Islet of Langerhans (tissue), 1 donor: ENCODE results near the gene CAMSAP3.
"Not testable (repeated sequence)": the region's sequence is repeated elsewhere in the genome, so short reads cannot be mapped to it uniquely, and the experiment has no call there.

Experiments
- FAIRE-seq: peaks from one replicate; lab custom pipeline; 2011; peaks lifted over from hg19 to GRCh38; lab: Jason Lieb, UNC

The CAMSAP3 gene

DNA sequence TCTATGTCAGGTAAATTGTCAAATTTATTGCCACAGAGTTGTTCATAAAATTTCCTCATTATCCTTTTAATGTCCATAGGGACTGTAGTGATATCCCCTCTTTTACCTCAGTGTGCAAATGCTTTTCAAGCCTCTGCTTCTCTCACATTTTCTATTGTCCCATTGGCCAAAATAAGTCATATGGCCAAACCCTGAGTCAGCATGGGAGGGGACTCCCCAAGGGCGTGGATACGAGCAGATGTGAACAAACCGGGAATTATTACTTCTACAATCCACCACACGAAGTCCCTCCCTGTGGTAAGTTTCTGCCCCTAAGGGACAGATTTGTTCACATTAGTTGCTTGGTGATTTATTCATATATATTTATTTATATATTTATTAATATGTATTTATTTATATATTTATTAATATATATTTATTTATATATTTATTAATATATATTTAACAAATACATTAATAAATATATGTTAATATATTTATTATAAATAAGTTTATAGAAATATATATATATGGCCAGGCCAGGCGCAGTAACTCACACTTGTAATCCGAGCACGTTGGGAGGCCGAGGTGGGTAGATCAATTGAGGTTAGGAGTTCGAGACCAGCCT is 20.1 kb upstream of the CAMSAP3 start:
- no peak for FAIRE-seq

DNA sequence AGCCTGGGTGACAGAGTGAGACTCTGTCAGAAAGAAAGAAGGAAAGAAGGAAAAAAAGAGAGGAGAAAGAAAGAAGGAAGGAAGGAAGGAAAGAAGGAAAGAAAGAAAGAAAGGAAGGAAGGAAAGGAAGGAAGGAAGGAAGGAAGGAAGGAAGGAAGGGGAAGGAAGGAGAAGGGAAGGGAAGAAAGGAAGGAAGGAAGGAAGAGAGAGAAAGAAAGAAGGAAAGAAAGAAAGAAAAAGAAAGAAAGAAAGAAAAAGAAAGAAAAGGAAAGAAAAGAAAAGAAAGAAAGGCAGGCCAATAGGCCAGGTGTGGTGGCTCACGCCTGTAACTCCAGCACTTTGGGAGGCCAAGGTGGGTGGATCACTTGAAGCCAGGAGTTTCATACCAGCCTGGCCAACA is 18.2 kb upstream of the CAMSAP3 start:
- not testable (repeated sequence) for FAIRE-seq

DNA sequence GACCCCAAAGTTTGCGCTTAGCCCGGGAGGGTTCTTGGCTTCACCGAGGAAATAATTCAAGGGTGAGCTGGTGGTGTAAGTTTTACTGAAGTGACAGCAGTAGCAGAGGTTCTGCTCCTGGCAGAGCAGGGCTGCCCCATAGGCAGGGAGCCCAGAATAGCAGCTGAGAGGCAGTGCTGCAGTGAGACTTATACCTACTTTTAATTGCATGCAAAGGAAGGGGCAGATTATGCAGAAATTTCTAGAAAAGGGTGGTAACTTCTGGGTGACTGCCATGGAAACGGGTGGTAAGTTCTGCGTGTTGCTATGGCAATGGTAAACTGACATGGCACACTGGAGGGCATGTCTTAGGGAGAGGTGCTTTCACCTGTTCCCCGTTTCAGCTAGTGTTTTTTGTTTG is 17.5 kb upstream of the CAMSAP3 start:
- FAIRE-seq = no peak

DNA sequence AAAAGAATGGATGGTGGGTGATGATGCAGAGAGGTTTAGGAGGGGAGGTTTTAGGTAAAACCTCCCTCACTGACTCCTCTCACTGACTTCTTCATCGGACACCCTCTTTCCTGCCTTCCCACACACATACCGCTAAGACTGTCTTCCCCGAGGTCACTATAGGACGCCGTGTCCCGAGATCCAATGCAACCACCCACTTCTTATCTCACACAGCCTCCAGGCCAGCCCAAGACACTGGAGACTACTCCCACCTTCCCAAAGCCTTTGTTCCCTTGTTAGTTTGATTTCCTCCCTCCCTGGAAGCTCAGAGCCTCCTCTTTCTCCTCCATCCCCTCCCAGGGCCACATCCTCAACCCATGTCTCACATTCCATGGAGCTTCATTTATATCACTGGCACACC is 16.5 kb upstream of the CAMSAP3 start:
- no peak for FAIRE-seq

DNA sequence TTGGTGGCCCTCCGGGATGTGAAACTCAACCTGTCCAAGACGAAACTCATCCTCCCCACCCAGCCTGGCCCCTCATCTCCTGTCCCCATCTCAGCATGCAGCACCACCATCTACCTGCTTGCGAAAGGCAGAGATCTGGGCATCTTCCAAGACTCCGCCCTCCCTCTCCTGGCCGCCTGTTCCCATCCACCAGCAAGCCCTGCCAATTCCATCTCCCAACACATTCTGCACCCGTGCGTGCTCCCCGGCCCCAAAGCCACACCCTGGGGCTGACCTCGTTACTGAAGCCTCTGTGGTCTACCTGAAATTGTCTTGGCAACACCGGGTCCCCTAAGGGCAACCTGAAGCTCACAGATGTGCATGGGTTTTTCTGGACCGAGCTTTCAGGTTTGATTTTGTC is 13.2 kb upstream of the CAMSAP3 start:
- FAIRE-seq = no peak

DNA sequence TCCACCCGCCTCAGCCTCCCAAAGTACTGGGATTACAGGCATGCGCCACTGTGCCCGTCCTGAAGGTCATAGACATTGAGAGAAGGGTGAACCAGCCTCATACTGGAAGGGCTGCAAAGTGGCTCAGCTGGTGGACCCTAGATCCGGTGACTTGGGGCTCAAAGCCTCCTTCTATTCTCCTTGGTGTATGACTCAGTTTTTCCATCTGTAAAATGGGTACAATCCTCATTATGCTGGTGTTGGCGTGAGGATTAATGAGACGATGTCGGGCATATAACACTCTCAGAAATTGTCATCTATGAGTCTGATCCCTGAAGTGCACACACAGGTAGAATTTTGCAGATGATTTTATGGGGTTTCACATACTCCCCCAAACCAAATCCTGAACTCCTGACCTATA is 5.8 kb upstream of the CAMSAP3 start:
- FAIRE-seq = no peak

DNA sequence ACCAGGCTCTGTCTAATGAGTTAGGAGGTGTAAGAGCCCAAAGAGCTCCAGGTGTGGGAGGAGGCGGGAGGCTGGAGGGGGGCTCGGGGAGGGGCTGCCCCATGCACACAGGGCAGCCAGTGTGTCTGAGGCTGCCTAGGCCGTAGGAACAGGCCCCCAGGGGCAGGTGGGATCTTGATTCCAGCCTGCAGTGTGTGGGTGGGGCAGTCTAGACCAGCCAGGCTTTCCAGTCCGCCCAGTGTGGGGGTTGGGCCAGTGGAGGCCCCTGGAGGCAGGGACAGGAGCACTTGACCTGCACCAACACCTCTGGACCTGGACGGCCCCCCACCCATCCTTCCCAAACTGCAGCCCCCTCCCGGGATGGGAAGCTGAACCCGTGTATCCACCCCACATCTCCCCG is 5.4 kb upstream of the CAMSAP3 start:
- no peak for FAIRE-seq

DNA sequence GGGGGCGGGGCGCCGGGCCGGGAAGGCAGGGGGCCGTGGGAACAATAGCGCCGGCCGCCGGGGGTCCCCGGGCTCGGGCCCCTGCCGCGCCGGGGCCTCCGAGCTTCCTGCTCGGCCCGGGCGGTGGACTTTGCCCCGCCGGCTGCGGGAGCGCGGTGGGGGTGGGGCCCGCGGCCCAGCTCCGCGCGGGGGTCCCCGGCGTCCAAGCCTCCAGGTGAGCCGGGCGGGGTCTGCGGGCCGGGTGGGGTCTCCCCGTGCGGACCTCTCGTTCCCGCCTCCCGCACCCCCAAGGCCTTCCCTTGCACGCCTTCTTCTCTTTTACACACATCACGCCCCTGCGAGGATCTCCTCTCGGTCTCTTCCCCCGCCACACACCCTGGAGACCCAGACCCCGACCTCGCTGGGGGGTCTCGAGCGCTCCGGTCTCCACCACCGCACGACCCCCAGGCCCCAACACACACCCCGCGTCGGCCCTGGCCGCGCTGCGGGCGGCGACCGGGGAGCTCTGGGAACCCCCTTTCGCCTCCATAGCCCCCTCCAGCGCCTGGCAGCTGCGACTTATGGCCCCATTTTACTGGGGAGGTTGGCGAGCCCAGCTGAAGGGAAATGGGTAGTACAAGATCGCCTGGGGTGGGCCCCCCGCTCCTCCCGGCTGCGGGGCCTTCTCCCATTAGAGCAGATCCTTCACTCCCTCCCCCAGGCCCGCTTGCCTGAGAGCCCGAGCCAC is 711 bp downstream of the CAMSAP3 start:
- FAIRE-seq = no peak

DNA sequence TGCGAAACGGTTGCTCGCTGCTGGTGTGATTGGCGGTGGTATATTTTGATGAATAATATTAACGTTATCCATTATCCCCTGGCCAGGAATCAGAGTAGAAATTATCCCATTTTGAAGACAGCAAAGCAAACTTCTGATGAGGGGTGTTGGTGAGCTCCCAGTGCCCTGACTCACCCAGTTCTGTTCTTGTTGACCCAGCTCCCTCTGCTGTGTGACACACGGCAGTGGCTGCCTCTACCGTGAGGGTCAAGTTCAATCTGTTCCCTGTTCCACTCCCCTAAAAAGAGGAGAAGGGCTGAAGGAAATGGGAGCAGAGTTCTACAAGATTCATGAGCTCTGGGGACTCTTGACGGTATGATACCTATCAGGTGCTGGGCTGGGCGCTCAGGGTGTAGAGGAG is 2.0 kb downstream of the CAMSAP3 start:
- no peak for FAIRE-seq

DNA sequence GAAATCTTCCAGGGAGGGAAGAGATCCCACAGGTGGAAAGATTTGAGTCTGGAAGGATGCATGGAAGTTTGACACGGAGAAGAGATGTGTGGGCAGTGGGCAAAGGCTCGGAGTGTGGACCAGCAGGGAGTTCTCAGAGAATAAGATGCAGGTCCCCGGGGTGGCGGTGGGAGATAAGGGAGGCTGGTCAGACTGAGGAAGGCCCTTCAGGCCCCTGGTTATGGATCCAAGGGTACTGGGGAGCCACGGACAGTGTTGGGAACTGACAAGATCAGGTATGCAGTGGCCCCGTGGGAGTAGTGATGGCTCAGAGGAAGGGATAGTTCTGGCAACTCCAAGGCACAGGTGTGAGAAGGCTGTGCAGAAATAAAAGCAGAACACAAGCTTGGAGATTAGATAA is 2.5 kb downstream of the CAMSAP3 start:
- no peak for FAIRE-seq

DNA sequence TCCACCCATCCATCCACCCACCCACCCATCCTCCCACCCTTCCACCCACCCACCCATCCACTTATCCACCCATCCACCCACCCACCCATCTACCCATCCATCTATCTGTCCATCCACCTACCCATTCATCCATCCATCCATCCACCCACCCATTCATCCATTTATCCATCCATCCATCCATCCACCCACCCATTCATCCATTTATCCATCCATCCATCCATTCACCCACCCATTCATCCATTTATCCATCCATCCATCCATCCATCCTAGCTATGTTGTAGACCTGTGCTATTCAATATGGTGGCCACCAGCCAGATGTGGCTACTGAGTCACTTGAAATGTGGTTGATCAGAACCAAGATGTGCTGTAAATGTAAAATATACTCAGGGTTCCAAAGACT is 5.1 kb downstream of the CAMSAP3 start:
- FAIRE-seq = no peak

DNA sequence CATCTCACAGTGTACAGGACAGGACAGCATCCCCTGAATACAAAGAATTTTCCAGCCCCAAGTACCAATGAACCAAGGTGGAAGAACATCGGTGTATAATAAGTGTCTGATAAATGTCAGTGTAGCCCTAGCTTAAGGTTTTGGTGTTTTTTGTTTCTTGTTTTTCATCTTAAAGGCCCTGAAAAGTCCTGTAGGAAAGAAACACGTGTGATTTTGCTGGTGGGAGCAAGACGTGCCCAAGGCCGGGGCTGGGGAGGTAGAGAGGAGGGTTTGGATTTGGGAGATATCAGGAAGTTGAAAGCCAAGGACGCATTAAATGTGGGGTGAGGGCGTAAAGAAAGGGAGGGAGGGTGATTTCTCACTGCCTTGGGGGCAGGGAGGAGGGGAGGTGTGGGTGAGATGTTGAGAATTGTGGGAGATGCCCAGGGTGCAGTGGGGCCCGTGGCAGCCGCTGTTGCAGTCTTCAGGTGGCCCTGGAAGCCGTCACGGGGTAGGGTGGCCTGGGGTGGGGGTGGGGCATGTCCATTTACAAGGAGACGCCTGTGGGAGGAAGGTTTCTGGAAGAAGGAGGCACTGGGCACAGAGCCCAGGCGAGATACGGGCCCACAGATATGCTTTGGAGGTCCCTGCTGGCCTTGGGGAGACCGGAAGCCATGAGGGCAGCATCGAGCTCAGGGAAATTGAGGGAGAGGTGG is 6.7 kb downstream of the CAMSAP3 start:
- FAIRE-seq = no peak

DNA sequence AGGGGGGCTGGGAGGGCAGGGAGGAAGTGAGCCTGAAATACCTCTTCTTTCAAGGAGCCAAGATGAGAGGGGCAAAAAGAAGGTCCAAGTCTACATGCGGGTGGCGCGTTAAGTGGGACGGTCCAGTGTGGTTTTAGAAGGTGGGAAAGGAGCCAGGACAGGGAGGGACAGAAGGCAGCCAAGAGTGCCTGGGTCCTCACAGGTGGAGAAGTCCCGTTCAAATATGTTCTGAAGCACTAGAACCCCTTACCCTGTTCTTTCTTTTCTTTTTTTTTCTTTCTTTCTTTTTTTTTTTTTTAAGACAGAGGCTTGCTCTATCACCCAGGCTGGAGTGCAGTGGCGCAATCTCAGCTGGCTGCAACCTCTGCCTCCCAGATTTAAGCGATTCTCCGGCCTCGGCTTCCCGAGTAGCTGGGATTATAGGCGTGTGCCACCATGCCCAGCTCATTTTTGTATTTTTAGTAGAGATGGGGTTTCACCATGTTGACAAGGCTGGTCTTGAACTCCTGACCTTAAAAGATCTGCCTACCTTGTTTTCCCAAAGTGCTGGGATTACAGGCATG is 7.4 kb downstream of the CAMSAP3 start:
- no peak for FAIRE-seq

DNA sequence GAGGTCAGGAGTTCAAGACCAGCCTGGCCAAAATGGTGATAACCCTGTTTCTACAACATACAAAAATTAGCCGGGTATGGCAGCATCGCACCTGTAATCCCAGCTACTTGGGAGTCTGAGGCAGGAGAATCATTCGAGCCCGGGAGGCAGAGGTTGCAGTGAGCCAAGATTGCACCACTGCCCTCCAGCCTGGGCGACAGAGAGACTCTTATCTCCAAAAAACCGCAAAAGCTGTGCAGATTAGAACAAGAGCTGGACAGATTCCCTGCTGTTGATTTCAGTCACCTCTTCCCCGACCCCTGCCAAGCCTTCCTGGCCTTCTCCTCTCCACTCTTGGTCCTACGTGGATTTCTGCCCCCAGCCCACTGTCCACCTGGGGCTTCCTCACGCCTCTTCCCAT is 8.3 kb downstream of the CAMSAP3 start:
- FAIRE-seq = no peak

DNA sequence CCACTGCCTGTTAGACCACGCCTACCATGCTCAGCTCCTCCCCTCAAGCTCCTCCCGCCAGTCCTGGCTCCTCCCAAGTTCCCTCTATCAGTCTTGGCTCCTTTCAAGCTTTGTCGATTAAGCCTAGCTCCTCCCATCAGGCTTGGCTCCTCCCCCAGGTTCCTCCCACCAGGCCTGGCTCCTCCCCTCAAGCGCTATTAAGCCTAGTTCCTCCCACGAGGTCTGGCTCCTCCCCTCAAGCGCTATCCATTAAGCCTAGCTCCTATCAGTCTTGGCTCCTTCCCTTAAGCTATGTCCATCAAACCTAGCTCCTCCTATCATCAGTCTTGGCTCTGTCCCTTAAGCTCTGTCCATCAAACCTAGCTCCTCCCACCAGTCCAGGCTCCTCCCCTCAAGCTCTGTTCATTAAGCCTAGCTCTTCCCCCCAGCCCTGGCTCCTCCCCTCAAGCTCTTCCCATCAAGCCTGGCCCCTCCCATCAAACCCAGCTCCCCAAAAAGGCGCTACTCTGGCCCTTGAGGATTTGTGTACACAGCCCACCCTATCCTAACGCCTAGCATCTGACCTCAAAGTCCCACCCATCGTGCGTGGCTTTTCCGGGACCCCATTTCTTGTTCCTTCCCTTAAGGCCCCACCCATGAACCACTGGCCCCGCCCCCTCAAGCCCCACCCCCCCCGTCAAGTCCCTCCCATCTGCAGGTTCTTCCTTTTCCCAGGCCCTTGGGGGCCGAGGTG is 10.0 kb downstream of the CAMSAP3 start:
- no peak for FAIRE-seq

DNA sequence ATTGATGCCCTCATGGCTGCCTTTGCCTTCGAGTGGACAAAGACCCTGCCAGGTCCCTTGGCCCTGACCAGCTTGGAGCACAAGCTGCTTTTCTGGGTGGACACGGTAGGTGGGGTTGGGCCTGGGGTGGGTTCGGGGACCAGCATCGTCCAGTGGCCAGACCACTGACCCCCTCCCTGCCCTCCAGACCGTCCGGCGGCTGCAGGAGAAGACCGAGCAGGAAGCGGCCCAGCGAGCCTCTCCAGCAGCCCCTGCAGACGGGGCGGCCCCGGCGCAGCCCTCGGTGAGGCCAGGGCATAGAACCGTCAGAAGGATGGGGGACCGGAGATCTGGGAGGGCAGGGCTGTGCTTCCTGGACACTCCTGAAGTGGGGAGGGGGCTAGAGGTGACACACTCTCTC is 10.6 kb downstream of the CAMSAP3 start:
- FAIRE-seq = no peak

DNA sequence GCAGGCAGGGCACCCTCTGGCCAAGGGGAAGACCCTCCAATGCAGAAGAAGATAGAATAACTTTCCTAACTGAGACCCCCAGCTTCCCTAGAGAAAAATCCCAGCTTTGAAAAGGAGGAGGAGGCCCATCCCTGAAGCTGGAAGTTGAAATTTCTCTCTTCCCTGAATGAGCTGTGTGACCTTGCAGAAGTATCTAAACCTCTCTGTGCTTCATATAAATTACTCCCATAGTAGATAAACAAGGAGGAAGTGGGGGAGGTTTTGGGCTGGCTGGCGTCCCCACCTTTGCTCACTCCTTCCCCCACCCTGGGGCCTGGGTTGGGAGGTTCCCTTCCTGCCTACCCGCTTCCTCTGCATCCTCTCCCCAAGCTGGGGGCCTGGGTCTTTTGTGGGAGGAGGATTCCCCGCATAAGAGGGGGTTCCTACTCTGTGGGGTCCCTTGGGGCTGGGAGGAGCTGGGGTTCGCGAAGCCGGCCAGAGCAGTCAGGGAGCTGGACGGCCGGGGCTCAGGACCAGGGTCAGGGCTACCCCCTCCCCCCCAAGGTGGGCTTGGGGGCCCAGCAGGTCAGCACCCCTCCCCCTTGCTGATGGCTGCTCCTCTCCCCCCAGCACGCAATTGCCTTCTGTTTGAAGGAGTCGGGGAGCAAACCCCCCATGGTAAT is 11.7 kb downstream of the CAMSAP3 start:
- FAIRE-seq = no peak

DNA sequence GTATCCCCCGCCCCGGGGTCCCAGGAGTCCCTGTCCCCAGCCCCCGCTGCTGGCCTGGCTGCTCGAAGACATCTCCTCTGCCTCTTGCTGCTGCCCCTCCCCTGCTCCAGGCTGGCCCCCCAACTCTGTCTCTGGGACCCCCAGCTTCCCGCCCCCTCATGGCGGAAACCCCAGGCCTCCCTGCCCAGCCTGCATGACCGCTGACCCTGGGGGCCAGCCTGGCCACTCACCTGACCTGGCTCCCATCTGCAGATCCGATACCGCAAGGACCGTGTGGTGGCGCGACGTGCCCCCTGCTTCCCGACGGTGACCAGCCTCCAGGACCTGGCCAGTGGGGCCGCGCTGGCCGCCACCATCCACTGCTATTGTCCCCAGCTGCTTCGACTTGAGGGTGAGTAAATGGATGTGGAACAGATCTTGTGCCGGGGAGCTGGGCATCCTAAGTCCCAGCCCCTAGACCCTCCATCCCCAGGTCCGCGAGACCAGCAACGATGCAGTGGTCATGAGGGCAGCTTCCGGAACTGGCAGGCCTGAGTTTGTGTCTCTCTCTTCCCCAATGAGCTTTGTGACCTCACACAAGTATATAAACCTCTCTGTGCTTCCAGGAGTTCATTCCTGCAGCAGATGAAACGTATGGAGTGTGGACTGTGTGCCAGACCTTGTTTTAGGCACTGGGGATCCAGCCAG is 12.4 kb downstream of the CAMSAP3 start:
- no peak for FAIRE-seq

DNA sequence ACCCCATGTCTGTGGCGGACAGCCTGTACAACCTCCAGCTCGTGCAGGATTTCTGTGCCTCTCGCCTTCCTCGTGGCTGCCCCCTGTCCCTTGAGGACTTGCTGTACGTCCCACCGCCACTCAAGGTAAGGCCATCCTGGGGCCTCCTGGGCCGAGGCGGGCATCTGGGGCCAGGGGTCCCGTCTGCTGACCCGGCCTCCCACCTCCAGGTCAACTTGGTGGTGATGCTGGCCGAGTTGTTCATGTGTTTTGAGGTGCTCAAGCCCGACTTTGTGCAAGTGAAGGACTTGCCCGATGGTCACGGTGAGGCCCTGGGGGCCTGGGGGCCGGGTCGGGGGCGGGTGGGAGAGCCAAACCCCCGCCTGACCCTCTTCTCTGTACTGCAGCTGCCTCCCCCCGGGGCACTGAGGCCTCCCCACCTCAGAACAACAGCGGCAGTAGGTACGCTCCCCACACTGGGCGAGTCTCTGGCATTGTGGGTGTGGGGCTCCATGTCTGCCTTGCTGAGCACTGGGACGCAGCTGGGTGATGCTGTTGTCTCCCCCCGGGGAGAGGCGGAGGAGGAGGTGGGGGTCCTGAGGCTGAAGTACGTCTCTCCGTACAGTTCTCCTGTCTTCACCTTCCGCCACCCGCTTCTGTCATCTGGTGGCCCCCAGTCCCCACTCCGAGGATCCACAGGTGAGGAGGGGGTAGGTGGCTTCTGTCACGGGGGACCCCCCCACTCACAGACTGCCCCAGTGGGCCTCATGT is 15.0 kb downstream of the CAMSAP3 start:
- no peak for FAIRE-seq

DNA sequence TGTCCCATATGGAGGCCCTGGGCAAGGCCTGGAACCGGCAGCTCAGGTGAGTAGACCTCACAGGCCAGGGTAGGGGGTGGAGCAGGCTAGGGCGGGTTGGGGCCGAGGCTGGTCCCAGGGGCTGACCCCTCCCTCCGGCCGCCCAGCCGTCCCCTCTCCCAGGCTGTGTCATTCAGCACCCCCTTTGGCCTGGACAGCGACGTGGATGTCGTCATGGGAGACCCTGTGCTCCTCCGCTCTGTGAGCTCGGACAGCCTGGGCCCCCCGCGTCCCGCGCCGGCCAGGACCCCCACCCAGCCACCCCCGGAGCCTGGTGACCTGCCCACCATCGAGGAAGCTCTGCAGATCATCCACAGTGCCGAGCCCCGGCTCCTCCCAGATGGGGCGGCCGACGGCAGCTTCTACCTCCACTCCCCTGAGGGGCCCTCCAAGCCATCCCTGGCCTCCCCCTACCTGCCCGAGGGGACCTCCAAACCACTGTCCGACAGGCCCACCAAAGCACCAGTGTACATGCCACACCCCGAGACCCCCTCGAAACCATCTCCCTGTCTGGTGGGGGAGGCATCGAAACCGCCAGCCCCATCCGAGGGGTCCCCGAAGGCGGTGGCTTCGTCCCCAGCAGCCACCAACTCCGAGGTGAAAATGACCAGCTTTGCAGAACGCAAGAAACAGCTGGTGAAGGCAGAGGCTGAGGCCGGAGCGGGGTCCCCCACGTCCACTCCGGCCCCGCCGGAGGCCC is 16.0 kb downstream of the CAMSAP3 start:
- FAIRE-seq = no peak
